Lower leg skin (tissue), 3 donors: ENCODE data around the gene INTS11.

Experiments
- CTCF ChIP-seq, 3 donors: fragments of 450-650 bp; IDR thresholded peaks; one replicate each; pipeline ENCODE4 v1.5.1; 2016; ENCODE audit warnings: antibody characterized with exemption in 3 of 3, mild to moderate bottlenecking in 3 of 3, moderate library complexity in 2 of 3
- POLR2A ChIP-seq, 2 donors: fragments of 450-650 bp; IDR thresholded peaks; one replicate each; pipeline ENCODE4 v1.6.1; 2016 to 2017; ENCODE audit warnings: antibody characterized with exemption in 2 of 2, mild to moderate bottlenecking in 1 of 2, moderate library complexity in 1 of 2

- TF ChIP-seq CTCF (IDR thresholded peaks at IDR 0.05) (no peak), POLR2A (IDR thresholded peaks at IDR 0.05) (no peak)
Measured at GRCh38 chr1:1310476-1311053, 13.9 kb downstream of the INTS11 start.
